Activated CD4-positive, alpha-beta T cell treated with anti-CD3 and anti-CD28 coated beads, Interleukin-2, amount 50 U/mL, for 16 hours (primary cell): ENCODE results near the gene FBXO39.
A peak's percentile ranks its signal among the peaks of the same experiment; 100 is the strongest.
"Not testable (repeated sequence)": the region's sequence is repeated elsewhere in the genome, so short reads cannot be mapped to it uniquely, and the experiment has no call there.

Experiments used
- DNase-seq: peaks from one replicate; pipeline ENCODE4 v3.0.0-alpha.2; 2020

Gene FBXO39

GRCh38 chr17:6775871-6776405 is at the start of gene FBXO39:
FBXO39 (plus strand) TSS chr17:6776215; CDS start chr17:6779869, 3,654 bp downstream.
- no peak for DNase-seq

GRCh38 chr17:6729531-6729930 is 46.5 kb upstream of the FBXO39 start:
- DNase-seq, result no peak

GRCh38 chr17:6746665-6747064 is 29.4 kb upstream of the FBXO39 start:
- not testable (repeated sequence) for DNase-seq

- no peak for DNase-seq
Observed at GRCh38 chr17:6748617-6749016, 27.4 kb upstream of the FBXO39 start.

- no peak for DNase-seq
Observed at GRCh38 chr17:6749519-6749918, 26.5 kb upstream of the FBXO39 start.

- no peak for DNase-seq
Observed at GRCh38 chr17:6752068-6752909, 23.7 kb upstream of the FBXO39 start.

- DNase-seq, result peak; percentile 31
Observed at GRCh38 chr17:6753006-6753445, 23.0 kb upstream of the FBXO39 start.

GRCh38 chr17:6753546-6753945 is 22.5 kb upstream of the FBXO39 start:
- DNase-seq, result no peak

- DNase-seq, result no peak
Observed at GRCh38 chr17:6755281-6755680, 20.7 kb upstream of the FBXO39 start.

GRCh38 chr17:6755731-6756184 is 20.3 kb upstream of the FBXO39 start, which contains the start of gene XAF1:
XAF1 (plus strand) TSS chr17:6756046; CDS start chr17:6756079, 33 bp downstream.
- peak; percentile 70 for DNase-seq

- no peak for DNase-seq
Observed at GRCh38 chr17:6756425-6757031, 19.5 kb upstream of the FBXO39 start.

GRCh38 chr17:6757747-6758146 is 18.3 kb upstream of the FBXO39 start:
- no peak for DNase-seq

GRCh38 chr17:6761779-6762178 is 14.2 kb upstream of the FBXO39 start:
- DNase-seq, result no peak

- DNase-seq, result no peak
Observed at GRCh38 chr17:6768447-6768846, 7.6 kb upstream of the FBXO39 start.

- no peak for DNase-seq
Observed at GRCh38 chr17:6772016-6772415, 4.0 kb upstream of the FBXO39 start.

- not testable (repeated sequence) for DNase-seq
Observed at GRCh38 chr17:6774906-6775305, 1.1 kb upstream of the FBXO39 start.

- no peak for DNase-seq
Observed at GRCh38 chr17:6779411-6779810, 3.4 kb downstream of the FBXO39 start.

GRCh38 chr17:6780001-6780400 is 4.0 kb downstream of the FBXO39 start:
- DNase-seq, result no peak

GRCh38 chr17:6780886-6781285 is 4.9 kb downstream of the FBXO39 start:
- DNase-seq, result peak; percentile 11

GRCh38 chr17:6782244-6782643 is 6.2 kb downstream of the FBXO39 start:
- DNase-seq, result no peak

GRCh38 chr17:6786618-6787017 is 10.6 kb downstream of the FBXO39 start:
- no peak for DNase-seq

- no peak for DNase-seq
Observed at GRCh38 chr17:6787081-6787693, 11.2 kb downstream of the FBXO39 start.

- DNase-seq, result no peak
Observed at GRCh38 chr17:6789146-6789545, 13.1 kb downstream of the FBXO39 start.
